ENCODE measurements around the gene KAT6B. TPM values are rescaled to one million over a fixed set of nuclear protein-coding genes. Genes with fewer than 3 reads are reported as not detected.

KAT6B gene
- total and polyA plus RNA-seq, 8 donors, result 3.7 to 109 (median 34.3) TPM

GRCh38 chr10:74869635-74870034, 43.2 kb downstream of the KAT6B start:
- TF ChIP-seq CTCF (IDR thresholded peaks at IDR 0.05), result no peak
- no peak for TF ChIP-seq EP300 (IDR thresholded peaks at IDR 0.05)
- TF ChIP-seq POLR2A (IDR thresholded peaks at IDR 0.05), result no peak
- no peak for TF ChIP-seq POLR2AphosphoS5 (IDR thresholded peaks at IDR 0.05)
- Histone ChIP-seq H3K27me3 (no peaks in the 10 kb centered on the region), H3K36me3 (no peaks in the 10 kb centered on the region), H3K27ac (no peak overlapping the region), H3K4me1 (peaks cover 11 to 75% (median 30%) of the 10 kb centered on the region in 4 donors), H3K9me3 (no peaks in the 10 kb centered on the region), H3K4me3 (no peak overlapping the region)
- intact Hi-C loops (cut with DNase I; ENCODE audit: low total_unique reads), result no loop called here
- no peak for DNase-seq
- WGBS, 5 donors, result 88 to 94% (median 89%) methylated on average over 2 of the region's 2 CpGs

- no peak for DNase-seq
- 90 to 100% (median 96%) methylated on average over 1 of the region's 1 CpG for WGBS, 5 donors
- peaks cover 11 to 81% (median 33%) of the 10 kb centered on the region in 4 donors for H3K4me1 ChIP-seq
- no peaks in the 10 kb centered on the region for H3K27me3 ChIP-seq
- no peaks in the 10 kb centered on the region for H3K9me3 ChIP-seq
- no peak overlapping the region for H3K27ac ChIP-seq
- intact Hi-C loops (cut with DNase I; ENCODE audit: low total_unique reads), result no loop called here
- TF ChIP-seq POLR2AphosphoS5 (IDR thresholded peaks at IDR 0.05), result no peak
- no peak for TF ChIP-seq POLR2A (IDR thresholded peaks at IDR 0.05)
- no peak for TF ChIP-seq CTCF (IDR thresholded peaks at IDR 0.05)
- no peak for TF ChIP-seq EP300 (IDR thresholded peaks at IDR 0.05)
- H3K36me3 ChIP-seq, result no peaks in the 10 kb centered on the region
- no peak overlapping the region for H3K4me3 ChIP-seq
Observed at GRCh38 chr10:74870191-74870590, 43.8 kb downstream of the KAT6B start.

- TF ChIP-seq POLR2AphosphoS5 (IDR thresholded peaks at IDR 0.05) (peak in 2 of 3 donors; percentile 12 to 50), POLR2A (IDR thresholded peaks at IDR 0.05) (no peak)
- Histone ChIP-seq H3K36me3 (no peaks in the 10 kb centered on the region), H3K4me3 (no peak overlapping the region), H3K27ac (peak overlapping the region in 2 of 5 donors; percentile 23 to 33), H3K4me1 (peaks cover 20 to 83% (median 44%) of the 10 kb centered on the region in 4 donors), H3K9me3 (no peaks in the 10 kb centered on the region), H3K27me3 (no peaks in the 10 kb centered on the region)
- intact Hi-C loops (cut with DNase I; ENCODE audit: low total_unique reads), result no loop called here
- 64 to 72% (median 67%) methylated on average over 5 of the region's 5 CpGs for WGBS, 5 donors
- DNase-seq, result peak in 1 of 2 donors; percentile 58
Observed at GRCh38 chr10:74871595-74872382, 45.4 kb downstream of the KAT6B start.

- H3K27ac ChIP-seq, result no peak overlapping the region
- no peak for DNase-seq
- H3K4me3 ChIP-seq, result no peak overlapping the region
- H3K27me3 ChIP-seq, result no peaks in the 10 kb centered on the region
- H3K4me1 ChIP-seq, result peaks cover 24 to 76% (median 50%) of the 10 kb centered on the region in 4 donors
- intact Hi-C loops (cut with DNase I; ENCODE audit: low total_unique reads), result no loop called here
- H3K9me3 ChIP-seq, result no peaks in the 10 kb centered on the region
- WGBS, 5 donors, result 84 to 96% (median 88%) methylated on average over 5 of the region's 5 CpGs
- TF ChIP-seq POLR2AphosphoS5 (IDR thresholded peaks at IDR 0.05), result no peak
- TF ChIP-seq POLR2A (IDR thresholded peaks at IDR 0.05), result no peak
- no peak for TF ChIP-seq CTCF (IDR thresholded peaks at IDR 0.05)
- TF ChIP-seq EP300 (IDR thresholded peaks at IDR 0.05), result no peak
- no peaks in the 10 kb centered on the region for H3K36me3 ChIP-seq
Observed at GRCh38 chr10:74873803-74874454, 47.5 kb downstream of the KAT6B start.

All from stomach (tissue), 9 donors.